Smooth muscle cell (in vitro differentiated cells): Measurements from ENCODE around the gene TP53BP2. TPM values are rescaled to one million over a fixed set of nuclear protein-coding genes. Genes with fewer than 3 reads are reported as not detected.
A peak's percentile ranks its signal among the peaks of the same experiment; 100 is the strongest.

Experiments used
- DNase-seq: peaks from one replicate; lab custom pipeline; 2025; ENCODE audit not compliant: unreplicated experiment; lab: John Stamatoyannopoulos, UW
- H2AFZ ChIP-seq: fragments of 200-600 bp; sonication (generic); 2 replicates; pipeline ENCODE4 v1.6.0; 2016; ENCODE audit warnings: antibody characterized with exemption, low read depth, mild to moderate bottlenecking
- H3F3A ChIP-seq: fragments of 200-600 bp; sonication (generic); 2 replicates; pipeline ENCODE4 v1.6.0; 2017; ENCODE audit warnings: antibody characterized with exemption, low read depth
- H3K27ac ChIP-seq: fragments of 200-600 bp; sonication (generic); 2 replicates; pipeline ENCODE4 v1.5.1; 2016; ENCODE audit warnings: low read depth, mild to moderate bottlenecking
- H3K27me3 ChIP-seq: fragments of 200-600 bp; sonication (generic); 2 replicates; pipeline ENCODE4 v1.6.1; 2016; ENCODE audit warnings: low read depth, mild to moderate bottlenecking
- H3K36me3 ChIP-seq: fragments of 200-600 bp; sonication (generic); 2 replicates; pipeline ENCODE4 v1.5.1; 2016; ENCODE audit warnings: low read depth
- H3K4me1 ChIP-seq: fragments of 200-600 bp; sonication (generic); 2 replicates; pipeline ENCODE4 v1.5.1; 2016; ENCODE audit warnings: low read depth
- H3K4me2 ChIP-seq: fragments of 200-600 bp; sonication (generic); 2 replicates; pipeline ENCODE4 v1.6.0; 2016; ENCODE audit warnings: mild to moderate bottlenecking
- H3K4me3 ChIP-seq: fragments of 200-600 bp; sonication (generic); 2 replicates; pipeline ENCODE4 v1.5.1; 2016; ENCODE audit warnings: mild to moderate bottlenecking
- H3K79me2 ChIP-seq: fragments of 200-600 bp; sonication (generic); 2 replicates; pipeline ENCODE4 v1.6.0; 2016; ENCODE audit warnings: low read depth, mild to moderate bottlenecking
- H3K9ac ChIP-seq: fragments of 200-600 bp; sonication (generic); 2 replicates; pipeline ENCODE4 v1.6.0; 2016; ENCODE audit warnings: low read depth
- H3K9me3 ChIP-seq: fragments of 200-600 bp; sonication (generic); replicated peaks from 2 replicates; pipeline ENCODE4 v1.5.1; 2016; ENCODE audit warnings: low read depth
- H4K20me1 ChIP-seq: fragments of 200-600 bp; sonication (generic); 2 replicates; pipeline ENCODE4 v1.6.0; 2016; ENCODE audit warnings: low read depth
- WGBS: methylation state at CpG from one replicate; pipeline ENCODE4 v1.1.7; 2016; ENCODE audit warnings: low lambda C conversion rate; 5-methylcytosine and 5-hydroxymethylcytosine counted together
- polyA plus RNA-seq: library from polyadenylated mRNA; unstranded; fragments of >200 nt; fragmentation: Nextera tagmentation; extraction: Ambion mirVana; gene quantifications from 2 replicates; pipeline ENCODE4 v1.2.1, GENCODE V29; 2016
- total RNA-seq: library from RNA; depleted of rRNA; stranded (reverse); fragments of >200 nt; gene quantifications from 2 replicates; pipeline ENCODE4 v1.2.3, GENCODE V29; 2014
- TF ChIP-seq, protein P1 (sequence below): fragments of 200-600 bp; sonication (generic); IDR thresholded peaks from 2 replicates; pipeline ENCODE4 v1.5.1; 2017; ENCODE audit warnings: borderline replicate concordance, mild to moderate bottlenecking, antibody characterized with exemption; ENCODE audit not compliant: insufficient read depth, poor library complexity, severe bottlenecking

Gene TP53BP2
- total and polyA plus RNA-seq, 2 experiments from 2014 or later: 11.8 to 30.8 TPM

DNA sequence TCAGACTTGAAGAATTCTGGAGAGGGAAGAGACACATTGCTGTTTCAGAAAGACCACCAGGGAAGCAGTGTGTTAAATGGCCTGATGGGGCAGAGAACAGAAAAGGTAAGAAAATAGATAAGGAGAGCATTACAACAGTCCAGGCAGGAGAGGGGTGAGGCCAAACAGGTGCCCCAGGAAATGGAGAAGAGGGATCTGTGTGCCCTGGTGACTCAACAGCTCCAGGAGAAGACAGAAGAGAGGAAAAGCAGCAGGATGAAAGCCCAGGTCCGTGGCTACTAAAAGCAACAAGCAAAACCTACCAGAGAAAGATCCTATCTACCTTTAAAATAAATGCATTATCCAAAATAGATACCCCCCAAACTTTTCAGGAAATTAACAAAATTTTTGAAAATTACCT is 9.2 kb downstream of the TP53BP2 start:
- H4K20me1 ChIP-seq: peaks cover 100% of the 10 kb centered on the region

DNA sequence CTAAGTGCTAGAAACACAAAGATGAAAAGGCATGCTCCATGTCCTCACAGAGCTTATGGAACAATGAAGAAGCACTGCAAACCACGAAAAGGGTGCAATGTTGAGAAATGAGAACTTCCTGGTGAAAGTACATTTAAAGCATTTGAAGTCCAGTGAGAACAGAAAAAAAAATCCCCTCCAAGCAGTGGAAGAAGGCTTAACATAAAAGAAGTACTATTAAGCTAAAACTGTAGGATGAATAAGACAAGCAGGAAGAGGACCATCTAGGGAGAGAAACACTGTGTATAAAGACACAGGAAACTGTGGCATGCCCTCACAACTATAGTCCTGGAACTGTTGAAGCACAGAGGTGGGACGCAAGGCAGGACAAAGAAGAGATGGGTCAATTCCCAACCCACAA is 10.0 kb downstream of the TP53BP2 start:
- Histone ChIP-seq H3K27me3 (no peaks in the 10 kb centered on the region), H3K9ac (no peak overlapping the region), H4K20me1 (peaks cover 93% of the 10 kb centered on the region), H3K79me2 (peaks cover 88% of the 10 kb centered on the region), H3K36me3 (no peaks in the 10 kb centered on the region), H3K4me2 (peak overlapping the region; percentile 71), H3K4me1 (peaks cover 51% of the 10 kb centered on the region), H3K27ac (peak overlapping the region; percentile 88), H3K9me3 (no peaks in the 10 kb centered on the region), H3K4me3 (no peak overlapping the region), H2AFZ (no peak overlapping the region), H3F3A (peaks cover 7% of the 10 kb centered on the region)
- WGBS: 83% methylated on average over 2 of the region's 2 CpGs
- TF ChIP-seq, protein P1, sequence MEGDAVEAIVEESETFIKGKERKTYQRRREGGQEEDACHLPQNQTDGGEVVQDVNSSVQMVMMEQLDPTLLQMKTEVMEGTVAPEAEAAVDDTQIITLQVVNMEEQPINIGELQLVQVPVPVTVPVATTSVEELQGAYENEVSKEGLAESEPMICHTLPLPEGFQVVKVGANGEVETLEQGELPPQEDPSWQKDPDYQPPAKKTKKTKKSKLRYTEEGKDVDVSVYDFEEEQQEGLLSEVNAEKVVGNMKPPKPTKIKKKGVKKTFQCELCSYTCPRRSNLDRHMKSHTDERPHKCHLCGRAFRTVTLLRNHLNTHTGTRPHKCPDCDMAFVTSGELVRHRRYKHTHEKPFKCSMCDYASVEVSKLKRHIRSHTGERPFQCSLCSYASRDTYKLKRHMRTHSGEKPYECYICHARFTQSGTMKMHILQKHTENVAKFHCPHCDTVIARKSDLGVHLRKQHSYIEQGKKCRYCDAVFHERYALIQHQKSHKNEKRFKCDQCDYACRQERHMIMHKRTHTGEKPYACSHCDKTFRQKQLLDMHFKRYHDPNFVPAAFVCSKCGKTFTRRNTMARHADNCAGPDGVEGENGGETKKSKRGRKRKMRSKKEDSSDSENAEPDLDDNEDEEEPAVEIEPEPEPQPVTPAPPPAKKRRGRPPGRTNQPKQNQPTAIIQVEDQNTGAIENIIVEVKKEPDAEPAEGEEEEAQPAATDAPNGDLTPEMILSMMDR: no peak
- DNase-seq: no peak

More for the DNA sequence above, 9.2 kb downstream of the TP53BP2 start:
- Histone ChIP-seq H3K9ac (no peak overlapping the region), H3K36me3 (no peaks in the 10 kb centered on the region), H3F3A (peaks cover 7% of the 10 kb centered on the region), H3K4me1 (peaks cover 58% of the 10 kb centered on the region), H2AFZ (no peak overlapping the region), H3K27ac (no peak overlapping the region), H3K79me2 (peaks cover 91% of the 10 kb centered on the region), H3K4me3 (no peak overlapping the region), H3K4me2 (peak overlapping the region; percentile 71), H3K27me3 (no peaks in the 10 kb centered on the region), H3K9me3 (no peaks in the 10 kb centered on the region)
- DNase-seq: no peak
- TF ChIP-seq, protein P1: no peak
- 62% methylated on average over 1 of the region's 1 CpG for WGBS

DNA sequence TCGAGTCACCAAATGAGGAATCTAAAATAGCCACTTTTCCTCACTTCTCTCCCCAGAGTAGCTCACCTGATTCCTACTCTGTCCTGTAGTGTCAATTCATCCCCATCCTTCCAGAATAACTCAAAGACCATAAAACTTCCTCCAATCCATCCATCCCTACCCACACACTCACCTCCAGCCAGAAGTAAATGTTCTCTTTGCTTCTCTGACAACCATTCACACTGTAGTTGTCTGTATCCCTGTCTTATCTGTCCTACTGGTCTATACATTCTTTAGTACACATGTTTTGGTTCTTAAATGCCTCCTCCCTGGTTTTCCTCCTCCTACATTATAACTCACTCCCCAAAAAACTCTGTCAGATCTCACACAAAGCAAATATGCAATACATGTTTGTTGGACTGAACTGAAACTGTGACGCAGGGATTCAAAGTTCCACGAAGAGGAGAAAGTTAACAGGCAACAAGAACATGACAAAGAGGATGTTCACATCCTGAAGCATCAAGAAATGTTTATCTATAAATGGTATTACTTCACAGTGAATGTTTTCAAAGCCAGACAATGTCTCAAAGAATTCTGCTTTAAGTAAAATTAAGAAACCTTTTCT is 11.0 kb downstream of the TP53BP2 start:
- DNase-seq: no peak

More for the DNA sequence above, 11.0 kb downstream of the TP53BP2 start:
- H3K27me3 ChIP-seq: no peaks in the 10 kb centered on the region
- peak overlapping the region; percentile 71 for H3K4me2 ChIP-seq
- peaks cover 93% of the 10 kb centered on the region for H4K20me1 ChIP-seq
- H3K9me3 ChIP-seq: no peaks in the 10 kb centered on the region
- H3F3A ChIP-seq: peaks cover 7% of the 10 kb centered on the region
- peaks cover 41% of the 10 kb centered on the region for H3K4me1 ChIP-seq
- H3K36me3 ChIP-seq: no peaks in the 10 kb centered on the region
- 45% methylated on average over 3 of the region's 3 CpGs for WGBS
- H3K9ac ChIP-seq: peak overlapping the region; percentile 28
- TF ChIP-seq, protein P1: no peak
- H3K79me2 ChIP-seq: peaks cover 88% of the 10 kb centered on the region
- H3K27ac ChIP-seq: peak overlapping the region; percentile 88
- no peak overlapping the region for H3K4me3 ChIP-seq
- no peak overlapping the region for H2AFZ ChIP-seq
